Stromal cell of bone marrow (primary cell): ENCODE measurements around the gene GTSF1L.

Experiments
- DNase-seq: peaks from one replicate; pipeline ENCODE4 v3.0.0-alpha.2; 2012; ENCODE audit warnings: low read depth

Gene GTSF1L

GRCh38 chr20:43746344-43747137, 19.7 kb upstream of the GTSF1L start:
- no peak for DNase-seq

- no peak for DNase-seq
Measured at GRCh38 chr20:43744966-43745730, 18.3 kb upstream of the GTSF1L start.

- DNase-seq = no peak
Measured at GRCh38 chr20:43744151-43744611, 17.4 kb upstream of the GTSF1L start.

- no peak for DNase-seq
Measured at GRCh38 chr20:43740642-43741041, 13.8 kb upstream of the GTSF1L start.

- no peak for DNase-seq
Measured at GRCh38 chr20:43739148-43739749, 12.4 kb upstream of the GTSF1L start.

GRCh38 chr20:43737925-43738324, 11.1 kb upstream of the GTSF1L start:
- DNase-seq = no peak

- no peak for DNase-seq
Measured at GRCh38 chr20:43736588-43737158, 9.9 kb upstream of the GTSF1L start.

GRCh38 chr20:43731927-43732326, 5.1 kb upstream of the GTSF1L start:
- DNase-seq = no peak

GRCh38 chr20:43731469-43731868, 4.7 kb upstream of the GTSF1L start:
- DNase-seq = peak; percentile 23

- no peak for DNase-seq
Measured at GRCh38 chr20:43728686-43729255, 2.0 kb upstream of the GTSF1L start.

GRCh38 chr20:43727980-43728590, 1.3 kb upstream of the GTSF1L start:
- DNase-seq = no peak

- no peak for DNase-seq
Measured at GRCh38 chr20:43726333-43726732, 469 bp downstream of the GTSF1L start.

GRCh38 chr20:43725666-43726065, 1.1 kb downstream of the GTSF1L start:
- no peak for DNase-seq

- no peak for DNase-seq
Measured at GRCh38 chr20:43724383-43724782, 2.4 kb downstream of the GTSF1L start.

- no peak for DNase-seq
Measured at GRCh38 chr20:43723735-43724134, 3.1 kb downstream of the GTSF1L start.

- no peak for DNase-seq
Measured at GRCh38 chr20:43723186-43723585, 3.6 kb downstream of the GTSF1L start.

- no peak for DNase-seq
Measured at GRCh38 chr20:43722153-43722505, 4.7 kb downstream of the GTSF1L start.

GRCh38 chr20:43721429-43722152, 5.2 kb downstream of the GTSF1L start:
- DNase-seq = no peak

- no peak for DNase-seq
Measured at GRCh38 chr20:43721097-43721428, 5.7 kb downstream of the GTSF1L start.

- no peak for DNase-seq
Measured at GRCh38 chr20:43720007-43720406, 6.8 kb downstream of the GTSF1L start.

- no peak for DNase-seq
Measured at GRCh38 chr20:43717616-43717995, 9.2 kb downstream of the GTSF1L start.
